Measurements from ENCODE around the gene OSBPL2. TPM values are rescaled to one million over a fixed set of nuclear protein-coding genes. Genes with fewer than 3 reads are reported as not detected.

Gene OSBPL2
- total and polyA plus RNA-seq, 5 donors, result 20.0 to 61.6 (median 44.4) TPM

DNA sequence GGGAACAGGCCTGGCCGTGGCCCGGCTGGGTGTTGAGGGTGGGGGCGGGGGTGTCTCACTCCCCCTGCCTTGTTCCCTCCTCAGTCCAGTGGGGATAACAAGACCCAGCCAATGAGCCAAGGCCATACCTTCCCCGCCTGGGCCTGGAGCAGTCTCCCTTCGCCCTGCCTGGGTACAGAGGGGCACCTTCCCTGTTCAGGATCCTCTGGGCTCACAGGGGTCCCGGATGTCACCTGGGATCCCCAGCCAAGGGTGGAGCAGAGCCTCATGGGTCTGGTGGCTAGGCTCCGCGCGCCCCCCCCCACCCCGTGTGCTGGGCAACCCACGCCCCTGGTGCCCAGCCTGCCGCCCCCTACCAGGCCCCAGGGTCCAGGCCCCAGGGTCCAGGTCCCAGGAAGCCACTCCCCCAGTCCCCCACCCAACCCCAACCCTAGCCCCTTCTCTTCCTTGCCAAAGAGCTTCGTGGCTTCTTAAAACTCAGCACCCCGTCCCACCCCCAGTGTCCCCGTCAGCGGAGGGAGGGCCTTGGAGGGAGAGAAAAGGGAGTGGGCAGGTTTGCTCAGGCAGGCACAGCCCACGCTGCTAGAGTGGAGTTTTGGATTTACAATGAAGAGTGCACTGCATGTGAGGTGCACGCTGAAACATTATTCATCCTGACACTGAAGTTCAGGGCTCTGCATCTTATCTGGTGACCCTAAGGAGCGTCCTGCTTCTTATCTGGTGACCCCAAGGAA lies 30.1 kb upstream of the OSBPL2 start:
- H3K27me3 ChIP-seq (ENCODE audit: control insufficient read depth, insufficient read depth), result no peaks in the 10 kb centered on the region
- 58% methylated on average over 19 of the region's 19 CpGs for WGBS
- no peak overlapping the region for H3K4me3 ChIP-seq (ENCODE audit: low read length)
- H3K27ac ChIP-seq (ENCODE audit: low read length), result no peak overlapping the region
- no peaks in the 10 kb centered on the region for H3K4me1 ChIP-seq (ENCODE audit: control insufficient read depth, insufficient read depth, low read length)
- intact Hi-C loops (cut with DNase I), result no loop called here
- ATAC-seq (no peak), DNase-seq (peak in 2 of 3 donors; percentile 21 to 55)
- no peaks in the 10 kb centered on the region for H3K9me3 ChIP-seq (ENCODE audit: control insufficient read depth, low read length)

- Histone ChIP-seq H3K9me3 (ENCODE audit: control insufficient read depth, low read length) (no peaks in the 10 kb centered on the region), H3K27me3 (ENCODE audit: control insufficient read depth, insufficient read depth) (no peaks in the 10 kb centered on the region), H3K4me3 (ENCODE audit: low read length) (no peak overlapping the region), H3K27ac (ENCODE audit: low read length) (no peak overlapping the region), H3K4me1 (ENCODE audit: control insufficient read depth, insufficient read depth, low read length) (no peaks in the 10 kb centered on the region)
- DNase-seq, result peak in 2 of 3 donors; percentile 48 to 60
- 36% methylated on average over 27 of the region's 27 CpGs for WGBS
- intact Hi-C loops (cut with DNase I), result no loop called here
- ATAC-seq, result no peak
These were observed 29.2 kb upstream of the OSBPL2 start for GRCh38 chr20:62208795-62209755.

DNA sequence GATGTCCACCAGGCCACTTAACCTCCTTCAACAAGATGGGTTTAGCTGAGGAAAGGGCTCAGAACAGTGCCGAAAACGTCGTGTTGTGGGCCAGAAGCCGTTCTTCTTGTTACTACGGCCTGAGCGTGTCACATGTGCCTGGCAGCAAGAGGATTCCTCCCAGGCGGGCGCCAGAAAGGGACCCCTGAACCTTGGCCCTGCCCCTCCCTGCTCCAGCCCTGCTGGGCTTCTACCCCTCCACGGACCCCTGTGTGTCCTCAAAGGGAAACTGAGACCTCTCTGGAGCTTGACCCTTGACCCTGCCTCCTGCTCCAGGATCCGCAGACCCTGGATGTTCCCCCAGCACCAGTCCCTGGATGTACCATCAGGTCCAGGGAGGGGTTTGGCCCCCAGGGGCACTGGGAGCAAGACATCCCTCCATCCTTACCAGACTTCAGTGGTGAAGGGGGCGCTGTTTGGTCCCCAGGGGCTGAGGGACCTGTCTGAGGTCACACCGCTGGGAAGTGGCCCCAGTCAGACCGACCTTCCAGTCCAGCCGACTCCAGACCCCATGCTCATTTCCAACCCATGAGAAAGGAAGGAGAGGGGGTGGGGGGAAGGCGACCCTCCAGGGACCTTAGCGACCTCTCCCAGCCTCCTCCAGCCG lies 28.3 kb upstream of the OSBPL2 start:
- 56% methylated on average over 17 of the region's 17 CpGs for WGBS
- DNase-seq (peak in 2 of 3 donors; percentile 27 to 28), ATAC-seq (no peak)
- no peaks in the 10 kb centered on the region for H3K27me3 ChIP-seq (ENCODE audit: control insufficient read depth, insufficient read depth)
- H3K4me1 ChIP-seq (ENCODE audit: control insufficient read depth, insufficient read depth, low read length), result no peaks in the 10 kb centered on the region
- intact Hi-C loops (cut with DNase I), result no loop called here
- H3K9me3 ChIP-seq (ENCODE audit: control insufficient read depth, low read length), result no peaks in the 10 kb centered on the region
- H3K27ac ChIP-seq (ENCODE audit: low read length), result no peak overlapping the region
- no peak overlapping the region for H3K4me3 ChIP-seq (ENCODE audit: low read length)

GRCh38 chr20:62210496-62210855 lies 27.8 kb upstream of the OSBPL2 start:
- H3K27ac ChIP-seq (ENCODE audit: low read length), result no peak overlapping the region
- ATAC-seq, result no peak
- no peaks in the 10 kb centered on the region for H3K27me3 ChIP-seq (ENCODE audit: control insufficient read depth, insufficient read depth)
- no peak overlapping the region for H3K4me3 ChIP-seq (ENCODE audit: low read length)
- 53% methylated on average over 21 of the region's 21 CpGs for WGBS
- H3K4me1 ChIP-seq (ENCODE audit: control insufficient read depth, insufficient read depth, low read length), result no peaks in the 10 kb centered on the region
- no peaks in the 10 kb centered on the region for H3K9me3 ChIP-seq (ENCODE audit: control insufficient read depth, low read length)
- intact Hi-C loops (cut with DNase I), result no loop called here
- peak in 2 of 3 donors; percentile 35 to 49 for DNase-seq

DNA sequence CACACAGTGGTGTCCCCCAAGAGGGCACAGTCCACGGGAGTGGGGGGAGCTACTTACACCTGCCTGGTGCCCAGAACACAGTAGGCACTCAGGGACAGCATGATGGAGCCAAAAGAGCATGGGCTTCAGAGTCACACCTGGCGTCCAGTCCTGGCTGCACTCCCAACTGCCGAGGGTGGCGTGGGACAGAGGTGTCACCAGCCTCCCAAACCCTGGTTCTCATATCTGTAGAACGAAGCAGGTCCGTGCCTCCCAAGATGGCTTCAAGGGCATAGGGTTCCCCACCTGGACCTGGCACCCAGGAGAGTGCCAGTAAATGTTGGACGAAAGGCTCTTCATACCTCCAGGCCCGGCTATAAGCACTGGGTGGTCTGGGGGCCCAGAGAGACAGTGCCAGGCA lies 27.1 kb upstream of the OSBPL2 start:
- no peak overlapping the region for H3K27ac ChIP-seq (ENCODE audit: low read length)
- intact Hi-C loops (cut with DNase I), result no loop called here
- no peak overlapping the region for H3K4me3 ChIP-seq (ENCODE audit: low read length)
- H3K27me3 ChIP-seq (ENCODE audit: control insufficient read depth, insufficient read depth), result no peaks in the 10 kb centered on the region
- WGBS, result 83% methylated on average over 8 of the region's 8 CpGs
- ATAC-seq (no peak), DNase-seq (peak in 1 of 3 donors; percentile 16)
- H3K9me3 ChIP-seq (ENCODE audit: control insufficient read depth, low read length), result no peaks in the 10 kb centered on the region
- no peaks in the 10 kb centered on the region for H3K4me1 ChIP-seq (ENCODE audit: control insufficient read depth, insufficient read depth, low read length)

GRCh38 chr20:62211769-62212288 lies 26.5 kb upstream of the OSBPL2 start:
- DNase-seq, result peak in 1 of 3 donors; percentile 7
- H3K27me3 ChIP-seq (ENCODE audit: control insufficient read depth, insufficient read depth), result no peaks in the 10 kb centered on the region
- intact Hi-C loops (cut with DNase I), result no loop called here
- no peak overlapping the region for H3K4me3 ChIP-seq (ENCODE audit: low read length)
- ATAC-seq, result no peak
- 67% methylated on average over 9 of the region's 9 CpGs for WGBS
- H3K4me1 ChIP-seq (ENCODE audit: control insufficient read depth, insufficient read depth, low read length), result no peaks in the 10 kb centered on the region
- H3K27ac ChIP-seq (ENCODE audit: low read length), result no peak overlapping the region
- no peaks in the 10 kb centered on the region for H3K9me3 ChIP-seq (ENCODE audit: control insufficient read depth, low read length)

DNA sequence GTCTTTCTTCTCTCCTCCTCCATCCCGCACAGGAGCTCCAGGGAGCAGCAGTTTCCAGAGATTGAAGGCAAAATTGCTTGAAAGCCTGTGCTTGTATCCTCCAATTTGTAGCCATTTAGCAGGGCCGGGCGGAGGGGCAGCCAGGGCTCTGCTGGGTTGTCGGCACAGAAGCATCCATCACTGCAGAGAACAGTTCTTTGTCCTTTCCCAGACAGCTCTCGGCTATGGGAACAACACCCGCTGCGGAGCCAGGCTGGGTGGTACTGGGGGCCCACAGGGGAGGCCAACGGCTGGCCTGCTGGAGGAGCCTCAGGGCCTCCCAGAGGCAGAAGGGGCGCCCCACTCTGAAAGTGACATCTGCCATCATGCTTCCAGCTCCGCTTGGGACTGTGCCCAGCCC lies 26.0 kb upstream of the OSBPL2 start:
- intact Hi-C loops (cut with DNase I), result no loop called here
- 39% methylated on average over 10 of the region's 10 CpGs for WGBS
- DNase-seq (peak in 1 of 3 donors; percentile 14), ATAC-seq (no peak)
- H3K27me3 ChIP-seq (ENCODE audit: control insufficient read depth, insufficient read depth), result no peaks in the 10 kb centered on the region
- no peaks in the 10 kb centered on the region for H3K4me1 ChIP-seq (ENCODE audit: control insufficient read depth, insufficient read depth, low read length)
- no peak overlapping the region for H3K4me3 ChIP-seq (ENCODE audit: low read length)
- no peaks in the 10 kb centered on the region for H3K9me3 ChIP-seq (ENCODE audit: control insufficient read depth, low read length)
- H3K27ac ChIP-seq (ENCODE audit: low read length), result no peak overlapping the region

- no peak overlapping the region for H3K4me3 ChIP-seq (ENCODE audit: low read length)
- no peaks in the 10 kb centered on the region for H3K9me3 ChIP-seq (ENCODE audit: control insufficient read depth, low read length)
- DNase-seq, result peak in 2 of 3 donors; percentile 13 to 38
- intact Hi-C loops (cut with DNase I), result no loop called here
- H3K27me3 ChIP-seq (ENCODE audit: control insufficient read depth, insufficient read depth), result no peaks in the 10 kb centered on the region
- H3K27ac ChIP-seq (ENCODE audit: low read length), result no peak overlapping the region
- ATAC-seq, result no peak
- WGBS, result 62% methylated on average over 12 of the region's 12 CpGs
- H3K4me1 ChIP-seq (ENCODE audit: control insufficient read depth, insufficient read depth, low read length), result no peaks in the 10 kb centered on the region
These were observed 24.3 kb upstream of the OSBPL2 start for GRCh38 chr20:62214067-62214466.

- Histone ChIP-seq H3K27me3 (ENCODE audit: control insufficient read depth, insufficient read depth) (no peaks in the 10 kb centered on the region), H3K9me3 (ENCODE audit: control insufficient read depth, low read length) (no peaks in the 10 kb centered on the region), H3K4me1 (ENCODE audit: control insufficient read depth, insufficient read depth, low read length) (no peaks in the 10 kb centered on the region), H3K27ac (ENCODE audit: low read length) (no peak overlapping the region), H3K4me3 (ENCODE audit: low read length) (no peak overlapping the region)
- intact Hi-C loops (cut with DNase I), result no loop called here
- no peak for ATAC-seq
- DNase-seq, result peak in 2 of 3 donors; percentile 40 to 55
- WGBS, result 80% methylated on average over 29 of the region's 29 CpGs
These were observed 23.0 kb upstream of the OSBPL2 start for GRCh38 chr20:62215020-62215990.

Data from right cardiac atrium (tissue), 5 donors.